ENCODE results near the gene ALDH3B1.
A peak's percentile ranks its signal among the peaks of the same experiment; 100 is the strongest.

The ALDH3B1 gene

DNA sequence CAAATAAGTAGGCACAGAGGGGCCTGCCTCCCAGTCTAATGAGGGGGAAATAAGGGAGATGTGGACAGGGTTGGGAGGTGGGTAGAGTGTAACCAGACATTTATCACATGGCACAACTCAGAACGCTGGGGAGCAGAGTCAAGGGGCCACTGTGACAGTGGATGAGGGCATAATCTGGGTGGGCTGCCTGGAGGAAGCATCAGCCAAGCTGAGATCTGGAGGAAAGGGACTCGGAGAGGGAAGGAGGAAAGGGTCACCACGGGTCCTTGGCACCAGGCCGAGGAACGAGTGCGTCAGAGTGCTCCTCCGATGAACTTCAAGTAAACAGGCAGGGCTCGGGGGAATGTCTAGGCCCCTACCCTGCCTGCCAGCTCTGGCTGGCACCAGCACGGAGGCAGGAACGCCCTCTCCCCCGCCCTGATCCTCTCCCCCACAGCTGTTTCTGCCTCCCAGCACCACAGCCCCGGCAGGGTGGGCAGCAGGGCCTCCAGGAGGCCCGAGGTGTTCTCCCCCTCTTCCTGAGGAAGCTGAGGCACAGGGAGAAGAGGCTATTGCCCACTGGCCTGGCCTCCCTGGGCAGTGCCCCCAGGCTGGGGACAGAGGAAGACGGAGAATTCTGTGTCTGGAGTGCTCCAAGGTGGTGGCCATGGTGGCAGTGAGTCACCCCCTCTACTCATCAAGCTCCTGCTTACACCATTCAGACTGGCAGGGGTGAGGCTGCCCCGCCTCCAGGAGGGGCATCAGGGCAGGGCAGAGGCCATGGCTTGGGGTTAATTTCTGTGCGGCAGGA lies 4.2 kb downstream of the ALDH3B1 start:
- DNase-seq, result peak; percentile 83

DNA sequence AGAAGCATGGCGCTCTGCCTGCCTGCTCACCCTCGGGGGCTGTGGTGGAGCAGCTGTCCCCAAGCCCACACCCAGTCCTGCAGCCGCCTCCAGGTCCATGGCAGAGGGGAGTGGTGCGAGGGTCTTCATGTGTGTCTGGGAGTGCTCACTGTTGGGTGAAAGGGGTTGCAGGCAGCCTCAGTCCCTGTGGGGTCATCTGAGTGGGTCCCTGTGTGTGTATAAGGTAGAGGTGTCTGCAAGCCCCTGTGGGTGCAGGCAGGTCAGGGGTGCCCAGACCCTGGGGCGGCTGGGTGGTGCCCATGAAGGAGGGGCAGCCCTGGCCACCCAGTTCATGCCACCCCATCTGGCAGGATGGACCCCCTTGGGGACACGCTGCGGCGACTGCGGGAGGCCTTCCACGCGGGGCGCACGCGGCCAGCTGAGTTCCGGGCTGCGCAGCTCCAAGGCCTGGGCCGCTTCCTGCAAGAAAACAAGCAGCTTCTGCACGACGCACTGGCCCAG lies 4.9 kb downstream of the ALDH3B1 start:
- no peak for DNase-seq

DNA sequence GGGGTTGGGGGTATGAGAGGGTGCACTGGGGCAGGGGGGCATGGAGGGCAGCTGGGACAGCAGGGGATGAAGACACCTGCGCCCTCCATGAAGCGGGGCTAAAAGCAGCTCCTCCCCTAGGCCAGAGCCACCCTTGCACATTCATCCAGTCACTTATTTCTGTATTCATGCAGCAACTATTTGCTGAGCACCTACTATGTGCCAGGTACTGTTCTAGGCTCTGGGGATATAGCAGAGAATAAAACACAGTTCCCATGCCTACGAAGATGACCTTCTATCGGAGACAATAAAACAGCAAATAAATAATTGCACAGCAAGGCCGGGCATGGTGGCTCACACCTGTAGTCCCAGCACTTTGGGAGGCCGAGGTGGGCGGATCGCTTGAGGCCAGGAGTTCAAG lies 5.3 kb downstream of the ALDH3B1 start:
- no peak for DNase-seq

DNA sequence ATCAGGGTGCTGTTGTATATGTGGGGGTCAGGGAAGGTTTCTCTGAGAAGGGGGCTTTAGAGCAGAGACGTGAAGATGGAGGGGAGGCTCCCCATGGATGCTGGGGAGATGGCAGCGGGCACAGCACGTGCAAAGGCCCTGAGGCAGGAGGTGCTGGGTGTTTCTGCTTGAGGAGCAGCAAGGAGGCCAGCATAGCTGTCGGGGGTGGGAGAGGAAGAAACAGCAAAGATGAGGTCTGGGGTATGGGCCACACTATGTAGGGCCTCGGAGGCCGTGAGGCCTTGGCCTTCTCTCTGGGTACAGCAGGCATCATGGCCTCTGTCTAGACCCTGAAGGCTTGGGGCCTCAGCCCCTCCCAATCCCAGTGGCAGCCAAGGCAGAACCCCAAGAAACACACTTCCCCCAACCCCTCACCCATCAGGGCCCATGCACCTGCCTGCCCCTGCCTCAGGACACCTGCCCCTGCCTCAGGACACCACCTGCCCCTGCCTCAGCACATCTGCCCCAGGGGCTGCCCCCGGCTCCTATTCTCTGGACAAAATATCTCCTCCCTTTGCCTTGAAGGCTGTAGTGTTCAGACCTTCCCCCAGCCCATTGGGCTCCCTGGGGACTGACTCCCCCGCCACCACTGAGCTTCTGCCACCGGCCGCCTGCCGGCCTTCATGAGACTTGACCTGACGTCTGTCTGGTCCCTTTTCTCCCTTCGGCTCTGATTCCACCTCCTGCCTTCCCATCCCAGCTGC lies 6.2 kb downstream of the ALDH3B1 start:
- DNase-seq, result no peak

DNA sequence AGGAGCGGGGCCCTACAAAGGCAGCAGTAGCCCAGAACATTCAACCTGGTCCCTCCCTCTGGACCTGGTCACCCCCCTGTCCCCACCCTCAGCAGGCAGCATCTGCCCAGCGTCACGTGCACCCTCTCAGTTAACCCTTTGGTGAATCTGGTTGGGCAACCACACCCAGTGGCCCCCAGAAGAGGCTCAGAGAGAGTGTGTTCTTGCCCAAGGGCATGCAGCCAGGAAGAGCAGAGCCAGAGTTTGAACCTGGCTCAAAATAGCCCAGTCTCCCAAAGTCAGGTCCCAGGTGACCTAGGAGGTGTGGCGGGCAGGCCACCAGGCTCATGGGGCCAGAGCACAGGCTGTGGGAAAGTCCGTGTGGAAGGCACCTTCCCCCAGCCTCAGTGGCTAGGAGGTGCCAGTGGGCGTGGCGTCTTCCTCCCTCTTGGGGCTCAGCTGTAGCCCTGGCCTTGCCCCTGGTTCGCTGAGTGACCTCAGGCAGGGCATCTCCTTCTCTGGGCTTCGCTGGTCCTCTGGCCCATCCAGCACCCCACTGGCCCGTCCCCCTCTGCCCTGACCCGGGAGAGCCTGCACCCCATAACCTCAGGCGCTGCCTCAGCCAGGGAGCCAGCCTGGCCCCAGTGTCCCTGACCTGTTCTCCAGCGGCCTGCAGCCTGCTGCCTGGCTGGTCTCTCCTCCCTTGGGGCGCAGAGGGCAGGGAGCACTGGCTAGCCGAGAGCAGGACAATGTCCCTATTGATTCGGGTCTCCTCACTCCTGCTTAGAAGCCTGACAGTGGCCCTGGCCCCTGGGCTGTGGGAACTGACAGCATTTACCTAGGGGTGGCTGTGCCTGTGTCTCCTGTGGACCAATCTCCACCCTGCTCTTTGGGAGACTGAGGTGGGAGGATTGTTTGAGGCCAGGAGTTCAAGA lies 7.0 kb downstream of the ALDH3B1 start:
- DNase-seq, result peak; percentile 68

DNA sequence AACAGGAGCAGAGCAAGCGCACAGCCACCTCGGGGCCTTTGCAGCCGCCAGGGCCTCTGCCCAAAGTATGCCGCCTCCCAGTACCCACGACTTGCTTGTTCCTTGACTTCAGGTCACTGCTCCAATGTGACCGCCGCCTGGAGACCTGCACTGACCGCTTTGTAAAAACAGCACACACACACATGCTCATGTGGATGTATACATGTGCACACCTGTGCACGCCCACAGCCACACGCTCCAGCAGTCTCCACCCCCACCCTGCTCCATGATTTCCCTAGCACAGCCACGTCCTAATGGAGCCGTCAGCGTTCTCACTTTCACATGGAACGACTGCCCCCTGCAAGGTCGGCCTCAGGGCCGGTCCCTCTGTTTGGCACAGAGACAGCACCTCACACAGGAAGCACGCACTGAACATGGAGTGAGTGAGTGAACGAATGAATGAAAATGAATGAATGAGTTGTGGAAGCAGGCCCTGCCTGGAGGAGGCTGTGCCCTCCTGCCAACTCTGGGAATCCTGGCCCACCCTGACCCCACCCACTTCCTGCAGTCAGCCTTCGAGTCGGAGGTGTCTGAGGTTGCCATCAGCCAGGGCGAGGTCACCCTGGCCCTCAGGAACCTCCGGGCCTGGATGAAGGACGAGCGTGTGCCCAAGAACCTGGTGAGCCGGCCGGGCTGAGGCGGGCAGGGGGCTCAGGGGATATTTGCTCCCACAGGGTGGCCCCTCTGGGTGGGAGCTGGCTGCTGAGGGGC lies 8.0 kb downstream of the ALDH3B1 start:
- no peak for DNase-seq

DNA sequence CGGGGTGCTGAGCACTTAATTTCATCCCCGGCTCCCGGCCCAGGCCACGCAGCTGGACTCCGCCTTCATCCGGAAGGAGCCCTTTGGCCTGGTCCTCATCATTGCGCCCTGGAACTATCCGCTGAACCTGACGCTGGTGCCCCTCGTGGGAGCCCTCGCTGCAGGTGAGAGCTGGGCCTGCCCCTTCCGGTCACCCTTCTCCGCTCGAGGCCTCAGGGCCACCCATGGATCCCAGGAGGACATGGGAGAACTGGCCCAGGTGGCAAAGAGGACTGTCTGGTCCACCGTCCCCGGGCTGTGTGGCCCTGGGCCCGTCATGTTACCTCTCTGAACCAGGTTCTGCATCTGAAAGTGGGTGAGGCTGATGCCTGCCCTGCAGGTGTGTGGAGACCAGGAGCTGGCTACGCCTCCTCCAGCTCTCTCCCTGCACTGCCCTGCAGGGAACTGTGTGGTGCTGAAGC lies 8.6 kb downstream of the ALDH3B1 start:
- DNase-seq, result no peak

DNA sequence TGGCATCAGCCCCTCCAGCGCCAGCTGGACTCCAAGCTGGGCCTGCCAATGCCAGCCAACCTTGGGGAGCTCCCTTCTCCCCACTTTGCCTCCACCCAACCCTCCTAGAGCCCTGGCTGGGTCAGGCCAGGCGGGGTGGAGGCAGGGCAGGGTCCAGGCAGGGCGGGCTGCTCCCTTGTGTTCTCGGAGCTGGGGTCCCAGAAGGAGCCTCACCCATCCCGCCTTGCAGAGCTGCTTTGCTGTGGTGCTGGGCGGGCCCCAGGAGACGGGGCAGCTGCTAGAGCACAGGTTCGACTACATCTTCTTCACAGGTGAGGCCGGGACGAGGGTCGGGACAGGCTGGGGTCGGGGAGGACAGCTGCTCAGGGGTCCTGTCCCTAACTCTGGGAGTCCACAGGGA lies 9.4 kb downstream of the ALDH3B1 start:
- no peak for DNase-seq

DNA sequence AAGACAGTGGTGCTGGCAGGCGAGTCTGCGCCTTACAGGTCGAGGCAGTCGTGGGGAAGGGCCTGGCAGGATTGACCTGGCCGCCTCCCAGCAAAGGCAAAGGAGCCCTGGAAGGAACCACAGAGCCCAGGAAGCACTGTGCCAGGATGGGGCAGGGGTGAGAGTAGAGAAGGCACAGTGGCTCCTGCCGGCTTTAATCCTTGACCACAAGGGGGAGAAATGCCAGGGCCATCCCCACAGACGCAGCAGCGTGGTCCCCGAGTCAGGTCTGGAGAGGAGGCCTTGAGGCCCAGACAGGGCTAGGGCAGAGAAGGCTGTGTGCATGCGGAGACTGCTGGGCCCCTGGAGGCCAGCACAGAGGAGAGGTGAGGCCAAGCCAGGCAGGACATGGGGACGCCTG lies 10.4 kb downstream of the ALDH3B1 start:
- peak; percentile 58 for DNase-seq

DNA sequence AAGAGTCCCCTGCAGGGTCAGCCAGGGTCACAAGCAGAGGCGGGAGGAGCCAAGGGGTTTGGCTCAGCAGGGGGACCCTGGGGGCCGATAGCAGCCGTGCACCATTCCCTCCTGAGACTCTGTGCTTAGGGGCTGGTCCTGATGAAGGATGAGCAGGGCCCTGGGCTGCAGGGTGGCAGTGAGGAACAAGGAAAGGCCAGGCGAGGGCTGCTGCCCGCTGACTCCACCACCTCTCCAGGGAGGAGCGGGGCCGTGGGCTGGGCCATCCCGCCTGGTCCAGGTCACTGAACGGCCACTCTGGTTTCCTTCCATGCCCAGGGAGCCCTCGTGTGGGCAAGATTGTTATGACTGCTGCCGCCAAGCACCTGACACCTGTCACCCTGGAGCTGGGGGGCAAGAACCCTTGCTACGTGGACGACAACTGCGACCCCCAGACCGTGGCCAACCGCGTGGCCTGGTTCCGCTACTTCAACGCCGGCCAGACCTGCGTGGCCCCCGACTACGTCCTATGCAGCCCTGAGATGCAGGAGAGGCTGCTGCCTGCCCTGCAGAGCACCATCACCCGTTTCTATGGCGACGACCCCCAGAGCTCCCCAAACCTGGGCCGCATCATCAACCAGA lies 11.2 kb downstream of the ALDH3B1 start:
- no peak for DNase-seq

DNA sequence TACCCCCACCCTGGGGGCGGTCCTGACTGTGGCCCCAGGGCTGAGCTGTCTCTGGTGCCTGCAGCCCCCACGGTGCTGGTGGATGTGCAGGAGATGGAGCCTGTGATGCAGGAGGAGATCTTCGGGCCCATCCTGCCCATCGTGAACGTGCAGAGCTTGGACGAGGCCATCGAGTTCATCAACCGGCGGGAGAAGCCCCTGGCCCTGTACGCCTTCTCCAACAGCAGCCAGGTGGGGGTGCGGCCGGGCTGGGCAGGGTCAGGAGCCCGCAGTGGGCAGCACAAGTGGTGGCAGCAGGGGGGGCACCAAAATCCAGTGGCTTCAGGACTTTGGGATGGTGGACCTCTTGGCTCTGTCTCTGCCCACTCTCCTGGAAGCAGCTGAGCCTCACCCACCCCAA lies 12.4 kb downstream of the ALDH3B1 start:
- no peak for DNase-seq

DNA sequence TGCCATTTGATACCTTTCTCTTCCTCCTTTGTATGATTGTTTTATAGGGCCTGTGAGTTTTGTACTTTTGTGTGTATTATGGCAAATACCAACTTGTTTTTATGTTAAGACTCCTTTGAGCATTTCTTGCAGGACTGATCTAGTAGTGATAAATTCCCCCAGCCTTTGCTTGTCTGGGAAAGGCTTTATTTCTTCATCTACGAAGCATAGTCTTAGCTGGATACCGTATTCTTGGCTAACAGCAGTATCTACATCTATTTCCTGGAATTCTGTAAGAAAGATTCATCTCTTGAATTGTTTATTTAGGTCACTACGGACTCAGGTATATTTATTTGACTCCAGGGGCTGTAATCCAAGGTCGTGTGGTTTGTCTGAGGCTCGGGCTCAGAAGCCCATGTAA lies 14.4 kb downstream of the ALDH3B1 start:
- no peak for DNase-seq

DNA sequence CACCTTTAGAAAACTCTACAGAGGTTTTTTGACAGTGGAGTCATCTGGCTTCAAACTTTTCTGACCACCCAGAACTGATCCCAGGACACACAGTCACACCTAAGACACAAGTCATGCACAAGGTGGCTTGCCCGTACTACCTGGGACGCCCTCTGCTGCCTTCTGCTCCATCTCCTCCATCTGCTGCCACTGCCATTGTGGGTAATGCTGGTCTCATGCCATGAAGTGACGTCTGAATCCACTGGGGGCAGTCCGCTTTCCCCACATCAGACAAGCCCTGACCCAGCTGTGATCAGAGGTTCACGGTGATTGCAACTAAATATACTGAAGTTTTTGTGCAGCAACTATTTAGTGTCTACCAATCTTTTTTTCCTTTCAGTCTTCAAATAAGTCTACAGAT lies 14.9 kb downstream of the ALDH3B1 start:
- DNase-seq, result peak; percentile 67

DNA sequence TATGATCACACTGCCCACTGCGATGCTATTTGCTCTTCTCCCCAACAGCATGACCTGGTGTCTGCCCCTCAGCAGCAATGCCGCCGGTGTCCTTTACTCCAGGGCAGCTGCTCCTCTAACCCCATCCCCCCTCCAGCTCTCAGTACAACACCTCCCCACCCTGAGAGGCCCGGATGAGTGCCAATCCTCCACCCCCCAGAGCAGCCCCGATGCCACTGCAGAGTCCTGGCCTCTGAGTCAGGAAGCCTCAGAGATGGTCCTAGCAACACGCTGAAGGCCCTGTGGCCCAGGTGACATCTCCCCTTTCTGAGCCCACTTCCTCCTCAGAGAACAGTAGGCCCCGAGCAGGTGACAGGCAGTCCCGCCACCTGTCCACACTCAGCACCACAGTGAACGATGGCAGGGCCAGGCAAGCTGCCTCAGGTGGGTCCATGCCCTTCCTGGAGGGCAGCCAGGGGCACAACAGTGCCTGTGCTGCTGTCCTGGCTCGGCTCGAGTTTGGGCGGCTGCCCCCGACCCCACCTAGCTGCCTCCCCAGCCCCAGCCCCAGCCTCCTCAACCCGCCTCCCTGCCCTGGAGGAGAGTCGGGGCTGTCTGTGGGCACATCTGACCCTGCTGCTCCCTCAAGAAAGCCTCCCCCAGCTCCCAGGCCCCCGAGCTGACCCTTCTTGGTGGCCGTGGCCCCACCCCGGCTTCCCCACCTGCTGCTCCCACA lies 16.4 kb downstream of the ALDH3B1 start:
- no peak for DNase-seq

DNA sequence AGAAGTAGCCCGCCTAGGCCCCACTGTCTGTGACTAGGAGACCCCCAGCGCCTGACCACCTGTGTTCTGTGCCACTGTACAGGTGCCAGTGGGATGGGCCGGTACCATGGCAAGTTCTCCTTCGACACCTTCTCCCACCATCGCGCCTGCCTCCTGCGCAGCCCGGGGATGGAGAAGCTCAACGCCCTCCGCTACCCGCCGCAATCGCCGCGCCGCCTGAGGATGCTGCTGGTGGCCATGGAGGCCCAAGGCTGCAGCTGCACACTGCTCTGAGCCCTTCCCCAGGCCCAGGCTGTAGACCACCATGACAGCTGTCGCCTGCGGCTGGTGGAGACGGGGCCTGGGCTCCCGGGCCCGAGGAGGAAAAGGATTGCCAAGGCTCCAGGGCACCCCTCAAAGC lies 17.5 kb downstream of the ALDH3B1 start:
- DNase-seq, result no peak

DNA sequence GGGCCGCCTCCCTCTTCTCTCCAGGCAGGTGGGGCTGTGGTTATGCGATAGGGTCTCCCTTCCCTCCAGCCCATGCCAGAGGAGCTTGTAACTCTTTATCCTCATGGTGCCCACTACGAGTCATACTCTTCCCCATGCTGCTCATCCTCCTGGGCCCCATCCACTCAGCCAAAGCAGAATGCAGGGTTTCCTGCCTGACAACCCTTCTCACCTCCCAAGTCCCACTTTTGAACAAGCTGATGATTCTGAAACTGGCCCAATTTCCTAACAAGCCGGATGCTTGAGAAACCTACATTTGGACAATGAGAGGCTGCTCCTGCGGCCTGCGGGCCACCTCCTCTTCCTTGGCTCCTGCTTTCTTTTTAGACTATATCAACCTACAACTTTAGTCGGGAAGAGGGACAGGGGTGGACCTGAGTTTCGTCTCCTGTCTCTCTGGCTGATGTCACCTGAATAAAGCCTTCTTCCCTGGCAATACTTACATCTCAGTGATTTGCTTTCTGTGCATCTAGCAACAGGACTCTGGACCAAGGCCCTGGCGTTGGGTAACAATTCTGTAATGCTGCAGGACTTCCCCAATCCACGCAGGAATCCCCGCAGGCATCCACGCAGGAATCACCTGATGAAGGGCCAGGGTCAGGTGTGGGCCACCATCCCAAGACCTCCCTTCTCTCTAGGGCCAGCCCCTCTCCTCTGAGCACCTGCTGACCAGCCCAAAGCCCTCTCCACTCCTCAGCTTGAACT lies 18.8 kb downstream of the ALDH3B1 start:
- no peak for DNase-seq

DNA sequence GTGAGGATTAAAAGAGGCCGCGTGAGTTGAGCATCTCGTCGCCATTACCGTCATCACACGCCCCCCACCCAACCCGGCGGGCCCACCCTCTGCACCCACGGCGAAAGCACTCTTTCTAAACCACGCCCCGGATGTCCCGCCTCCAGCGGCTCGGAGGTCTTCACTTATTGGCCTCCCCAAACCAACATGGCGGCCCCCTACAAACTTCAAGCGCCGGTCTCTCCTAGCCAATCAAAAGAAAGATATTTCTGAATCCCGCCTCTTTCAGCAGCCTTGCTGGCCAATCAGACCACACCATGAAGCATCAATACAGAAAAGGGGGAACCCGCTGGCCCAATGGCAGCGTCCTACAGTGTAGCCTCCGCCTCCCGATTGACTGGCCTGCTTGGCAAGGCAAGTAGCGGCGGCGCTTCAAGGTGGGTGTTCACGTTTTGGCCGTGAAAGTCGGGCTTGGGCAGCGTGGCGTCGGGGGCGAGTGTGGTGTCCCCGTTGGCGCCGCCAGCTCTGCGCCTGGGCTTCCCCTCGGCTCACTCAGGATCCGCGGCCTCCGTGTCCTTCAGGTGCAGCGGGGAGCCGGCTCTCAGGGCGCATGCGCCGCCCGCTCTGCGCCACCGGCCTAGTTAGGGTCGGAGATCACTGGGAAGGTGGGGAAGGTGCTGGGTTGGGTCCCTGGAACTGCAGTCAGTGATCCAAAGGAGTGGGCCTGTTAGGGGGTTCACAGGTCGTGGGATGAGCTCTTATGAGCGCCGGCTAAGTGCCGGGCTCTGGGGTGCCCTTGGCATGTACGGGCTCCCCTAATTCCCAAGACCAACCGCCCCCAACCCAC lies 20.4 kb downstream of the ALDH3B1 start, which contains the start of gene NDUFS8:
TSS of gene NDUFS8 (plus strand) at position 364 of the 826 bp plus-strand sequence. CDS start 1,471 bp downstream, outside the sequence.
- DNase-seq, result peak; percentile 100

DNA sequence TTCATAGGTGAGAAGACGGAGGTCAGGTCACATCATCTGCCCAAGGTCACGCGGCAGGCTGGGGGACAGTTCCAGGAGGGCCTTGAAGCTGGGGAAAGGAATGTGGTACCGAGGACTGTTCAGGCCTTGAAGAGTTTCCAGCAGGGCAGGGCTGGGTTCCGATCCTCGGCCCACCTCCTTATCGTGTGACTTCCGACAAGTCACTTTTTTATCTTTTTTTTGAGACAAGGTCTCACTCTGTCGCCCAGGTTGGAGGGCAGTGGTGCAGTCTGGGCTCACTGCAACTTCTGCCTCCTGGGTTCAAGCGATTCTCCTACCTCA lies 21.0 kb downstream of the ALDH3B1 start:
- DNase-seq, result peak; percentile 62

DNA sequence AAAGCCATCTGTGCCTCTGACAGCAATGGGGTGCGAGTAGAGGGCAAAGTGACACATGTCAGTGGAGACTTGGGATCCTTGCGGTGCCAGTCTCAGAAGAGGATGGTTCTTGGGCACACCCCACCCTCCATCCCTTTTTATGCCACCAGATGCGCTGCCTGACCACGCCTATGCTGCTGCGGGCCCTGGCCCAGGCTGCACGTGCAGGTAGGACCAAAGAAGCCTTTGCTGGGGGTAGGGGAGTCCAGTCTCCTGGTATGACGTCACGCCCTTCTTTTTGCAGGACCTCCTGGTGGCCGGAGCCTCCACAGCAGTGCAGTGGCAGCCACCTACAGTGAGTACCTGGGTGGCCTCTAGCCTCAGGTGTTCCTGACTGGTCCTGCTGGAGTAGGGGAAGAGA lies 21.9 kb downstream of the ALDH3B1 start:
- no peak for DNase-seq
